ENCODE data around the gene CERS6.

The CERS6 gene

DNA sequence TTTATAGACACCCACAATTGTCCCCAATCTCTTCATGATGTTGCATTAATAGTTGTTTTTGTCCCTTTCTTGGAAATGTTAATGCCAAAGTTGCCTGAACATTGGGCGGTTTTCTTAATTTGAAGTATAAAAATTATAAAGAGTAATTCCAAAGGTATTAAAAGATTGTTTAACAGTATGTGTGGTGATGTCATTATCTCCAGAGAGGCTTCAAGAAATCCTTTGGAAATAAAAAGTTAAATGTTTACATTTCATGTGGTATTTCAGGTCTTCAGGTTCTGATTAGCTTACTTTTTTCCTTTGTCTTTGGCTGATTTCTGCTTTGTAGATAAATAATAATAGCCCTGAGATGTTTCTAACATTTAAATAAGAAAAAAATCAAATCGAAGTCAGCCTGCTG, 317.1 kb downstream of the CERS6 start:
- TF ChIP-seq GATA2 (IDR thresholded peaks at IDR 0.05; ENCODE audit: low read depth, low read length), result no peak
- TF ChIP-seq GATA3 (IDR thresholded peaks at IDR 0.05; ENCODE audit: low read depth, low read length), result no peak

GRCh38 chr2:168773719-168774521, 317.8 kb downstream of the CERS6 start:
- TF ChIP-seq GATA2 (IDR thresholded peaks at IDR 0.05; ENCODE audit: low read depth, low read length) (no peak), GATA3 (IDR thresholded peaks at IDR 0.05; ENCODE audit: low read depth, low read length) (no peak)

DNA sequence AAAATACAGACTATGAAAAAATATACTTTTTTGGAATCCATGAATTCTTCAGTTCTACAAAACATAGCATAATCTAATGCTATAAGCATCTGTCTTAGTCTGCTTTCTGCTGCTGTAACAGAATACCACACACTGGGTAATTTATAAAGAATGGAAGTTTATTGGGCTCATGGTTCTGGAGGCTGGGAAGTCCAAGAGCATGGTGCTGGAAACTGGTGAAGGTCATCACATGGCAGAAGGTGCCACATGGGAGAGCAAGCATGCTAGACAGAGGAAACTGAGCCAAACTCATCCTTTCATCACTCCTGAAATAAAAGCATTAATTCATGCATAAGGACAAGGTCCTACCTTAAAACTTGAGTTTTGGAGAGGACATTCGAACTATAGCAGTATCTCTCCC, 319.8 kb downstream of the CERS6 start:
- TF ChIP-seq GATA2 (IDR thresholded peaks at IDR 0.05; ENCODE audit: low read depth, low read length) (no peak), GATA3 (IDR thresholded peaks at IDR 0.05; ENCODE audit: low read depth, low read length) (no peak)

GRCh38 chr2:168780669-168781071, 324.6 kb downstream of the CERS6 start:
- TF ChIP-seq GATA3 (IDR thresholded peaks at IDR 0.05; ENCODE audit: low read depth, low read length) (no peak), GATA2 (IDR thresholded peaks at IDR 0.05; ENCODE audit: low read depth, low read length) (no peak)

DNA sequence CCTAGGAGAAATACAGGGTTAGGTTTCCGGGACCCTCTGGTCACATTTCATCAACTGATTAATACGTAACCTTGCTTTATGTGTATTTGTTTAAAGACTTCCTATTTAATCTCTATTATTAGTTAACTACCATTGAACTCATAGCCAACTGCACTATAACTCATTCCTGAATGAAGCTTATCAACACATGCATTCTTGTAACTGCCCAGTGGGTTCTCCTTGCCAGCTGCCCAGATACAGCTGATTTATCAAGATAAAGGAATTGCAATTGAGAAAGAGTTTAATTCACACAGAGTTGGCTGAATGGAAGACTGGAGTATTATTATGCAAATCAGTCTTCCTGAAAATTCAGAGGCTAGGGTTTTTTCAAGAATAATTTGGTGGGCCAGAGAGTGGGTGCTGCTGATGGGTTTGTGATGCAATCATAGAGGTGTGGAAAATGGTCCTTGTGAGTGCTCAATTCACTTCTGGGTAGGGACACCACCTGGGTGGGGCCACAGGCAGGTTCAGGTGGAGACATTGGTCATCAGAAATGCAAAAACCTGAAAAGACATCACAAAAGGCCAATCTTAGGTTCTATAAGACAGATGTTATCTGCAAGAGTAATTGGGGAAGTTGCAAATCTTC, 325.2 kb downstream of the CERS6 start:
- TF ChIP-seq GATA2 (IDR thresholded peaks at IDR 0.05; ENCODE audit: low read depth, low read length) (no peak), GATA3 (IDR thresholded peaks at IDR 0.05; ENCODE audit: low read depth, low read length) (no peak)

DNA sequence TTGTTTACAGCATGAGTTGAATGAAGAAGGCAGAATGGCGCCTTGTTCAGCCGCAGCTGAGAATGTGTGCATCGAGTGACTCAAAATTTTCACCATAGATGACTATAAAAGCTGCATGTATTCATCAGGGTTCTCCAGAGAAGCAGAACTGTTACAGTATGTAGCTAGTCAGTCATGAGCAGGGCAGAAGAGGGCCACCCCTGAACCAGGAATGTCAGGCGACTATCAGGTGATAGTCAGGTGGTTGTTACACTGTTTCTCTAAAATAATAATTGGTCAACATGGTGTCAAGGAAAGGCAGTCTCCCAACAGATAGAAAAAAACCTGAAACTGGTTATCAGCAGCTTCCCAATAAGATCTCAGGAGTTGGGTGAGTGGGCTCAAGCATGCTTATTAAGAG, 326.2 kb downstream of the CERS6 start:
- no peak for TF ChIP-seq GATA3 (IDR thresholded peaks at IDR 0.05; ENCODE audit: low read depth, low read length)
- TF ChIP-seq GATA2 (IDR thresholded peaks at IDR 0.05; ENCODE audit: low read depth, low read length), result no peak

DNA sequence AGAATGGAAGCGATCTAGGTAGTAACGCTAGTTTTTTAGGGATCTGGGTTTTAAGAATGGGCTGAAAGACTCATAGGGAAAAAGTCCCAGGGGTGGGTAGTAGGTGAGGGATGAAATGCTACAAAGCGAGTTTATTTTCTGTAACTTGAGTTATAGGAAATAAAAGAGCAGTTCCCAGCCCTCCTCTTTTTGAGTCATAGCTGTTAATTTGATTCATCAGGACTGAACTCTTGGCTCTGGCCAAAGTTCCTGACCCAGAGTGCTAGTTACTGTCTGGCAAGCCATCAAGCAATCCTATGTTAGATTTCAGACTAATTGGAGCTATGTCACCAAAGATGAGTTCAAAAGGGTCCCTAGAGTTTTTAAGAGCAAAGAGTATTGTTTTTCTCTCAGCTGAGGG, 328.9 kb downstream of the CERS6 start:
- TF ChIP-seq GATA2 (IDR thresholded peaks at IDR 0.05; ENCODE audit: low read depth, low read length) (no peak), GATA3 (IDR thresholded peaks at IDR 0.05; ENCODE audit: low read depth, low read length) (no peak)

DNA sequence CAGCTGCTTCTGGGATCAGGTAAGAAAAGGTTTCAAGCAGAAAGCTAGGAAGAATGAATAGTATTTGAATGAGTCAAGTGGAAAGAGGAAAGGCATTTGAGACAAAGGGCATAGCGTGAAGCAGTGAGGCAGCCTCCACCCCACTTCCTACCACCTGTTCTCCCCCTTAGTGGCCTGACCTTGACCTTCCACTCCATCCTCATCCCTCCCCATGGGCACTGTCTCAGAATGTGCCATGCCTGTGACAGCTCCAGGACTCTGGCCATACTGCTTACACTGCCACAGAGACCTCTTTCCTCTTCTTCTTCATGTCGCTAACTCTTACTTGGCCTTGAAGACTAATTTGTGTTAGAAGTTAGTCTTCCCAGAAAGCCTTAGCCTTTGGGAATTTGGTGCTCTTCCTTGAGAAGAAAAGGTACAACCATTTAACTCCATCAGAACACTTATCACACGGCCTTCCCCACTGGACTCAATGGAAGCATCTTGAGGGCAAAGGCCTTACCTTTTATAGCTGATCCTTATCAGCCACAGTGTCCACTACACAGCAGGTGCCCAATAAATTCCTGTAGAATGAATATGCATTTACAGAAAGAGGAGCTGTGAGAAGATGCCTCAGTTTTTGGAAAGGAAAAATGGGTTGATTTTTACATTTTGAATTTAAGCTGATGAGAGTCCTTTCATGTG, 331.2 kb downstream of the CERS6 start:
- TF ChIP-seq GATA2 (IDR thresholded peaks at IDR 0.05; ENCODE audit: low read depth, low read length) (no peak), GATA3 (IDR thresholded peaks at IDR 0.05; ENCODE audit: low read depth, low read length) (no peak)

DNA sequence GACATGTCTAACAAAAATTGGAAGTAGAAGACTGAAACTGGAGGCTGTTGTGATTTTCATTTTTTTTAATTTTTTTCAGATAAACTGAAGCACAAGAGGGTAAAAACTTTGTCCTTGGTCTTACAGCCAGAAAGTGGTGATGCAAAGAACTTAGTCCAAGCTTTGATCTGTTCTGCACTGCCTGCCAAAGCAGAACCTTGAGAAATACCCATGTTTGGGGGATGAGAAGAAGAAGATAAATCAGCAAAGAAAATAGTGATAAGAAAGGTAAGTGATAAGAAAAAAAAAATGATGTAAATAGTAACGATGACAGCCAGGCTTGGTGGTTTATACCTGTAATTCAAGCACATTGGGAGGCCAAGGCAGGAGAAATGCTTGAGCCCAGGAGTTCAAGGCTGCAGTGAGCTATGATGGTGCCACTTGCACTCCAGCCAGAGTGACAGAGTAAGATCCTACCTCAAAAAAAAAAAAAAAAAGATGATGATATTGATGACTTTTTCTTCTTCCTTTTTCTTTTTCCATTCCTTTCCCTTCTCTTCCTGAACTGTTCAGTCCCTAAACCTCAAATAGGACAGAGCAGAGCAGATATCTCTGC, 331.8 kb downstream of the CERS6 start:
- TF ChIP-seq GATA3 (IDR thresholded peaks at IDR 0.05; ENCODE audit: low read depth, low read length), result no peak
- TF ChIP-seq GATA2 (IDR thresholded peaks at IDR 0.05; ENCODE audit: low read depth, low read length), result no peak

DNA sequence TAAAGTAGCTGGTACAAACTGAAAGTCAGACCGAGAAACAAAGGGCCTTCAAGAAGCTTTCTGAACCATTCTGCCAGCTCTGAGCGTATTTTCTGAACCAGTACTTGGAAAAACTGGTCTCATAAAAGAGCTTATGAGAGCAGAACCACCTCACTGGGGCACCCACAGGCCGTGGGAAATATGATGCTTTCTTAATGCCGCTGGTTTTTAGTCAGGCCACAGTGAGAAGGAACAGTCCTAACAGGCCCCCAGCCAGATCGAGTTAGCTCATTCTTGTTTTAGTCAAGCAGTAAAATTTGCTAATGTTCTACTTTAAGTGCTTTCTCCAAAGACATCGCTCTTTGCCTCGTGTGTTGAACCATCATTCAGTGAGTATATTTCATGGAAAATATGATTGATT, 333.7 kb downstream of the CERS6 start:
- TF ChIP-seq GATA3 (IDR thresholded peaks at IDR 0.05; ENCODE audit: low read depth, low read length) (no peak), GATA2 (IDR thresholded peaks at IDR 0.05; ENCODE audit: low read depth, low read length) (no peak)

- TF ChIP-seq GATA2 (IDR thresholded peaks at IDR 0.05; ENCODE audit: low read depth, low read length) (no peak), GATA3 (IDR thresholded peaks at IDR 0.05; ENCODE audit: low read depth, low read length) (no peak)
Observed at GRCh38 chr2:168790226-168790902, 334.3 kb downstream of the CERS6 start.

- TF ChIP-seq GATA2 (IDR thresholded peaks at IDR 0.05; ENCODE audit: low read depth, low read length) (no peak), GATA3 (IDR thresholded peaks at IDR 0.05; ENCODE audit: low read depth, low read length) (no peak)
Observed at GRCh38 chr2:168793596-168793995, 337.5 kb downstream of the CERS6 start.

GRCh38 chr2:168794968-168795367, 338.9 kb downstream of the CERS6 start:
- TF ChIP-seq GATA2 (IDR thresholded peaks at IDR 0.05; ENCODE audit: low read depth, low read length), result no peak

GRCh38 chr2:168796090-168796577, 340.1 kb downstream of the CERS6 start:
- TF ChIP-seq GATA3 (IDR thresholded peaks at IDR 0.05; ENCODE audit: low read depth, low read length) (no peak), GATA2 (IDR thresholded peaks at IDR 0.05; ENCODE audit: low read depth, low read length) (no peak)
